NCI-H82 (cell line): Measurements from ENCODE around the gene ZNF790.

ENCODE experiments used
- DNase-seq: peaks from one replicate; lab custom pipeline; 2025; lab: John Stamatoyannopoulos, UW

Gene ZNF790

DNA sequence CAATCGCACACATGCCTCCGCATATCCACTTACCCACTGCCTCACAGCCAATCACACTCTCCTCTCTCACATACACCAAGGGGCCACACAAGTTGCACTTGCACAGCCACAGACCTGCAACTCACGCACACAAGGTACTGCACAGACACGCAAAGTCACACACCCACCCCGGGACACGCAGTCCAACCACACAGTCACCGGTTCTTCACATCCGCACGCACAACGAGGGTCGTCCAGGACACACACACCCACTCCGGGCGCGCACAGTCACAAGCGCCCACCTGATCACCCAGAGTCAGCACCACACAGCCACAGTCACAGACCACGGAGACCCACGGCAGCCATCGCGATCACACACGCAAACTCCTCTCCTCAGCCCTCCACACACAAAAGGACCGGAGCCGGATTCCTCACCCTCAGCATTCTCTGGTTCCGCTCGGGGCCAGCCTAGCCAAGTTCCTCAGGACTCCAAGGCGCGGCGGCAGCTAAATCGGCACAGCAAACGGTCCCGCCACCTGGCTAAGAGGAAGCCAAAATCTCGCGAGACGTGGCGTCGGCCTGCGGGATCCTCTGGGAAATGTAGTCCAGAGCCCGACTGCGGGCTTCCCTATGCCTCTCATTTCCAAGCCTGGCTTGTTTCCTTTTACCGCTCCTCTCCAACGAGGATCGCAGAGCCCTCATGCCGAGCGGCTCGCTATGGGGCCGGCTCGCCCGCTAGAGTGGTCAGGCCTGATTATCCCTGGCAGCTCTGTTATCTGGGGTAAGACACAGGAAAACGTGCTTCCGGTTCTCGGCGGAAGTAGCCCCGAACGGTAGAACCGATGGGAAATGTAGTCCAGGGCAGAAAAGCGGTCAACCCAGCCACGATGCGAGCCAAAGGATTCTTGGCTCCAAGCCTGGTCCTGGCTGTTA, 65.6 kb downstream of the ZNF790 start, which contains the start of gene ZNF850:
ZNF850 (minus strand) TSS at position 497 of the 912 bp plus-strand sequence. CDS start 10,201 bp downstream, outside the sequence.
- DNase-seq, result peak; percentile 97

DNA sequence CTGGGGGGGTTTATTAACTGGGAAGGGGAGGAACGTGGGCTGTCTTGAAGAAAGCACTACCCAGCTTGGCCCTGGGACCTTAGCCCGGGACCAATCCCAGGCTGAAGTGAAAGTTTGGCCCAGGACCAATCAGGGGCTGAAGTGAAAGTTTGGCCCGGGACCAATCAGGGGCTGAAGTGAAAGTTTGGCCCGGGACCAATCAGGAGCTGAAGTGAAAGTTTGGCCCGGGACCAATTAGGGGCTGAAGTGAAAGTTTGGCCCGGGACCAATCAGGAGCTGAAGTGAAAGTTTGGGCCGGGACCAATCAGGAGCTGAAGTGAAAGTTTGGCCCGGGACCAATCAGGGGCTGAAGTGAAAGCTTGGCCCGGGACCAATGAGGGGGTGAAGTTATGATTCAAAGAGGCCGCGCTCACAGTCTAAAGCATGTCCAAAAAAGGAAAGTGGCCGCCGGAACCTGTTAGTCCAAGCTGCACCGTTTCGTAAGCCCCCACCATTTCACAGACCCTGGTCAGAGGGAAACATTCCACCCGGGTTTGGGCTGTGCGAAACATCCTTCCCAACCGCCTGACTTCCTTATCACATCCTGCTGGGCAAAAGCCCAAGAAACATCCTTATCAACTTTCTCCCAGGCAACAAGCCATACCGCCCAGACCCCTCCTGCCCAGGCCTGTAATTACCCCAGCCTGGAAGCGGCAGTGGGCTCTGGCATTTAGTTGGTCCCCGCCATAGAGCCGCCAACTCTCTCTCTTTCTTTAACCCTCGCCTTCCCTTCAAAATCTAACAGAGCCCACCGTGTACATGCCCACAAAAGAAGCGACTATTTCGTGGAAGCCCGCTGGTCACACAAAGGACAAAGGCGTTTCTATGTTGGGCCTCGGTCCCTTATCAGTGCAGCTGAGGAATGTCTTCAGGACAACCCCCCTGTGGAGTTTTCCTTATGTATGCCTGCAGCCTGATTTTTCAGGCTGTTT, 66.6 kb downstream of the ZNF790 start:
- peak; percentile 39 for DNase-seq
